Ectodermal cell (in vitro differentiated cells): ENCODE data around the gene PRR35.

Experiments
- H3K27ac ChIP-seq: 2 replicates; pipeline ENCODE4 v1.7.0; 2013; ENCODE audit warnings: mild to moderate bottlenecking, low read depth, low read length; ENCODE audit not compliant: insufficient read depth, poor library complexity, severe bottlenecking
- H3K27me3 ChIP-seq: 2 replicates; pipeline ENCODE4 v1.7.0; 2013; ENCODE audit warnings: mild to moderate bottlenecking, low read length; ENCODE audit not compliant: insufficient read depth, control insufficient read depth, poor library complexity, severe bottlenecking
- H3K36me3 ChIP-seq: one replicate; pipeline ENCODE4 v1.7.0; 2013; ENCODE audit warnings: low read length; ENCODE audit not compliant: control insufficient read depth, insufficient read depth
- H3K4me1 ChIP-seq: one replicate; pipeline ENCODE4 v1.7.0; 2013; ENCODE audit warnings: low read length; ENCODE audit not compliant: control insufficient read depth, insufficient read depth
- H3K4me3 ChIP-seq: 2 replicates; pipeline ENCODE4 v1.7.0; 2013; ENCODE audit warnings: low read depth, low read length, control low read depth; ENCODE audit not compliant: insufficient read depth
- H3K9me3 ChIP-seq: 2 replicates; pipeline ENCODE4 v1.7.0; 2013; ENCODE audit warnings: mild to moderate bottlenecking, low read length, moderate library complexity; ENCODE audit not compliant: control insufficient read depth
- WGBS, 2 experiments: methylation state at CpG; one replicate each; pipeline ENCODE4 v1.1.7; 2013; ENCODE audit warnings: missing lambda C conversion rate in 2 of 2; 5-methylcytosine and 5-hydroxymethylcytosine counted together

PRR35 gene

GRCh38 chr16:582614-583331, 22.6 kb downstream of the PRR35 start:
- H3K4me1 ChIP-seq, result peaks cover 7% of the 10 kb centered on the region
- 88 to 89% methylated on average over 21 of the region's 21 CpGs for WGBS, 2 experiments
- H3K27ac ChIP-seq, result no peak overlapping the region
- H3K9me3 ChIP-seq, result no peaks in the 10 kb centered on the region
- peaks cover 34% of the 10 kb centered on the region for H3K27me3 ChIP-seq
- no peaks in the 10 kb centered on the region for H3K36me3 ChIP-seq
- no peak overlapping the region for H3K4me3 ChIP-seq

GRCh38 chr16:583470-583814, 23.2 kb downstream of the PRR35 start:
- WGBS, 2 experiments, result 26 to 28% methylated on average over 16 of the region's 16 CpGs
- H3K4me1 ChIP-seq, result peaks cover 7% of the 10 kb centered on the region
- no peaks in the 10 kb centered on the region for H3K36me3 ChIP-seq
- H3K4me3 ChIP-seq, result no peak overlapping the region
- H3K27me3 ChIP-seq, result peaks cover 34% of the 10 kb centered on the region
- no peaks in the 10 kb centered on the region for H3K9me3 ChIP-seq
- H3K27ac ChIP-seq, result no peak overlapping the region

GRCh38 chr16:583815-584591, 23.8 kb downstream of the PRR35 start:
- WGBS, 2 experiments, result 52 to 57% methylated on average over 38 of the region's 38 CpGs
- no peak overlapping the region for H3K27ac ChIP-seq
- H3K4me3 ChIP-seq, result no peak overlapping the region

GRCh38 chr16:585351-585750, 25.2 kb downstream of the PRR35 start:
- Histone ChIP-seq H3K4me1 (peaks cover 7% of the 10 kb centered on the region), H3K27me3 (peaks cover 34% of the 10 kb centered on the region), H3K9me3 (no peaks in the 10 kb centered on the region), H3K27ac (no peak overlapping the region), H3K4me3 (no peak overlapping the region), H3K36me3 (no peaks in the 10 kb centered on the region)
- WGBS, 2 experiments, result 47 to 57% methylated on average over 10 of the region's 10 CpGs

More at GRCh38 chr16:583815-584591, 23.8 kb downstream of the PRR35 start:
- Histone ChIP-seq H3K4me1 (peaks cover 7% of the 10 kb centered on the region), H3K36me3 (no peaks in the 10 kb centered on the region), H3K27me3 (peaks cover 34% of the 10 kb centered on the region), H3K9me3 (no peaks in the 10 kb centered on the region)

GRCh38 chr16:586047-586644, 26.0 kb downstream of the PRR35 start:
- Histone ChIP-seq H3K27ac (no peak overlapping the region), H3K4me3 (no peak overlapping the region), H3K36me3 (no peaks in the 10 kb centered on the region), H3K9me3 (no peaks in the 10 kb centered on the region), H3K27me3 (peaks cover 42% of the 10 kb centered on the region), H3K4me1 (peaks cover 13% of the 10 kb centered on the region)
- 72 to 74% methylated on average over 16 of the region's 16 CpGs for WGBS, 2 experiments

GRCh38 chr16:586645-587590, 26.7 kb downstream of the PRR35 start:
- 90 to 94% methylated on average over 14 of the region's 14 CpGs for WGBS, 2 experiments

GRCh38 chr16:588639-588888, 28.4 kb downstream of the PRR35 start:
- 1% methylated on average over 21 of the region's 21 CpGs for WGBS, 2 experiments
- Histone ChIP-seq H3K36me3 (no peaks in the 10 kb centered on the region), H3K27me3 (peaks cover 42% of the 10 kb centered on the region), H3K27ac (peak overlapping the region; percentile 87), H3K4me1 (peaks cover 12% of the 10 kb centered on the region), H3K4me3 (peak overlapping the region; percentile 92), H3K9me3 (no peaks in the 10 kb centered on the region)

More at GRCh38 chr16:586645-587590, 26.7 kb downstream of the PRR35 start:
- H3K4me1 ChIP-seq, result peaks cover 15% of the 10 kb centered on the region
- peaks cover 44% of the 10 kb centered on the region for H3K27me3 ChIP-seq
- H3K36me3 ChIP-seq, result no peaks in the 10 kb centered on the region
- H3K27ac ChIP-seq, result no peak overlapping the region
- no peak overlapping the region for H3K4me3 ChIP-seq
- H3K9me3 ChIP-seq, result no peaks in the 10 kb centered on the region

- Histone ChIP-seq H3K4me1 (peaks cover 8% of the 10 kb centered on the region), H3K9me3 (no peaks in the 10 kb centered on the region), H3K4me3 (peak overlapping the region; percentile 92), H3K36me3 (no peaks in the 10 kb centered on the region), H3K27ac (peak overlapping the region; percentile 87), H3K27me3 (peaks cover 37% of the 10 kb centered on the region)
- WGBS, 2 experiments, result 1% methylated on average over 107 of the region's 107 CpGs
Observed at GRCh38 chr16:588889-589657, 28.9 kb downstream of the PRR35 start.

GRCh38 chr16:589658-590187, 29.5 kb downstream of the PRR35 start, which contains the start of gene RAB40C:
RAB40C (plus strand) TSS chr16:590066; CDS start chr16:590292, 226 bp downstream.
- Histone ChIP-seq H3K27me3 (peaks cover 31% of the 10 kb centered on the region), H3K36me3 (no peaks in the 10 kb centered on the region), H3K4me1 (peaks cover 8% of the 10 kb centered on the region), H3K27ac (peak within 1 kb of the TSS; percentile 87), H3K4me3 (peak within 1 kb of the TSS; percentile 92), H3K9me3 (no peaks in the 10 kb centered on the region)
- WGBS, 2 experiments, result 0 to 1% methylated on average over 67 of the region's 67 CpGs
